GM18519 (cell line): ENCODE measurements around the gene CPA3.
A peak's percentile ranks its signal among the peaks of the same experiment; 100 is the strongest.

Experiments
- ATAC-seq: cut with Tn5 transposase; IDR thresholded peaks from one replicate; pipeline ENCODE4 v1.9.1; 2021; ENCODE audit warnings: mild to moderate bottlenecking, moderate library complexity; ENCODE audit not compliant: unreplicated experiment, low FRiP score

CPA3 gene

GRCh38 chr3:148856384-148856783 is 8.7 kb upstream of the CPA3 start:
- ATAC-seq, result no peak

- no peak for ATAC-seq
Observed at GRCh38 chr3:148857316-148857715, 7.8 kb upstream of the CPA3 start.

- peak; percentile 92 for ATAC-seq
Observed at GRCh38 chr3:148861277-148861869, 3.7 kb upstream of the CPA3 start.

DNA sequence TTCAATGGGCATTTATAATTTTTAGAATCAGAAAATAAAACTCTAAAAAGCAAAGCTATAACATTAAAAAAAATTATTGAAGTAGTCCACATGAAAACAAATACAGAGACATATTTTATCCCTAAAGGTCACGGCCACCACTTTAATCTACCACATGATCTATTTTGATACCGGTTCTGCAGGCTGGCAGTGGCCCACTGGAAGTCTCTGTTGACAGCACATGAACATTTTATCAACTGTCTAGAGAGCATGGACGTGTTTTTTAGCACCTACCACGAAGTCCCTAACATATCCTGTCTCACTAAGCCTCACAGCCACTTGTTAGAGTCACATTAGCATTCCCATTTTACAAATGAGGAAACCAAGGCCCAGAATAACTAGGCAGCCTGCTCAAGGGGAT is 1.8 kb upstream of the CPA3 start:
- no peak for ATAC-seq

DNA sequence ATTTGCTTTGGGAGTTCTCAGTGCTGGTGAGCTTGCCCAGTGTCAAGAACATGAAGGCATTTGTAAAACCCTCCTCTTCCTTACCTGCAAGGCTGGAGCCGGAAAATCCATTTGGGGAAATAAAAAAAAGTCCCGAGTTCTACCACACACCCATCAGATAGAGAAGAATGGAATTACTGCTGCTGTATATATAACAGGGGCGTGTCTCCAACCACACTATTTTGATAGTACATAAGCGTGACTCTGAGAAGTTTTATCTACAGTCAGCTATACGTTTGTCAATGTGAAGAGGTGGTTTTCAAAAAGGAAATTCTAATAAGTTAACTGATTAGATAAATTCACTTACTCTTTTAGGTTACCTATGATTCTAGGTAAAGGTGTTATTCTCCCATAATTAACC is 1.3 kb upstream of the CPA3 start:
- no peak for ATAC-seq

- ATAC-seq, result no peak
Observed at GRCh38 chr3:148866261-148866660, 1.2 kb downstream of the CPA3 start.

DNA sequence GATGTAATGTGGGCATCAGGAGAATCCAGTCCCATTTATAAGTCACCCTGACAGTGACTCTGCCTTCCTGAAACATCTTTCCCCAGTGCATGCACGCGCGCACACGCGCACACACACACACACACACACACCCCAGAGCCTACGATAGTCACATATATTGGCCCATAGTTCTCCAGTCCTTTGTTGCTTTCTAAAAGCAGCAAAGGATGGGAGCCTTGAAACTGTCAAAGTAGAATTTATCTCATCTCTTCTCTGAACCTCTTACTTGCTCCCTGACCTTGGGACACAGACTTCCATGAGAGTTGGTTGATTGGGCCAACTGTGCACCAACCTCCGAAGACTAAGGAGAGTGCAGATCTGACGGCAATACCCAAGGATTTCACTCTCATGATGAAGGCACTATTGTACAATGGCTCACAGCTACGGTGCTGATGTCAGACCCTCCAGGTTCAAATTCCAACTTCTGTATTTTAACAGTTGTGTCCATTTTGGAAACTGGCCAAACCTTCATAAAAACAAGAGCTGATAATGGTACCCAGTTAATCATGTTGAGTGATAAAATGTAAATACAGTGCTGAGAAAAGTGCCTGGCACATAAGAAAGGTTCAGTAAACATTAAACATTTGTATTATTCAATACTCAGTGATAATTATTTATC is 8.3 kb downstream of the CPA3 start:
- ATAC-seq, result no peak

DNA sequence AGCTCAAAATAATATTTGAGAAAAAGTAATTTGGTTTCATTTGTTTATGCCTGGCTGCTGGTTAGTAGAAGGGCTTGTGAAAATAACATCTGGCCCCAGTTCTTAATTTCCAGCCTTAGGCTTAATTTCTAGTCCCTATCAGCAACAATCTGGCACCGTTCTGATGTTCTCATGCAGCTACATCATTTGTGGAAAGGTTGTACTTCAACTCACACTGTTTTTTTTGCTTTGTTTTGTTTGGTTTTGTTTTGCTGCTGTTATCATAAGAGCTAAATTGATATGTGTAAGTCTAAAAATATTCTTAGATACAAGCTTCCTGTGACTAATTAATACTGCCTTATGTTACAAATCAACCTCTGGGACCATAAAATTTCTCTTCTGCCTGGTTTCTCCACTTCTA is 8.9 kb downstream of the CPA3 start:
- ATAC-seq, result no peak

GRCh38 chr3:148878095-148878494 is 13.0 kb downstream of the CPA3 start:
- ATAC-seq, result no peak

DNA sequence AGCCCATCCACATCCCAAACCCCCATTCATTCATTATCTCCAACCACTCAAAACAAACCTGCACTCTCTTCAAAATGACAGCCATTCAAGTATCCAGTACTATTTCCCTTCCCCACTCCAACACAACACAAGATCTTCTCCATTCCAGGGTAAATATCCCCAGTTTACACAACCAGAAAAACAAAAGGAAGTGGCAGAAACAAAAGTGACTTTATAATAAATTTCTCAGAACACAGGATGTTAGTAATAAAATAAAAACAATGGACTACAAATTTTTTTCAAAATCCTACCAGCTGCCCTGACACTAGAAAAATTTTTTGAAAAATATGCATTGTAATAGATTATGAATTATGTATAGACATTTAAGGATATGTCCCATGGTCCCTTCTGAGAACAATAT is 14.2 kb downstream of the CPA3 start:
- ATAC-seq, result no peak

- no peak for ATAC-seq
Observed at GRCh38 chr3:148880681-148881080, 15.6 kb downstream of the CPA3 start.

- no peak for ATAC-seq
Observed at GRCh38 chr3:148881286-148881685, 16.2 kb downstream of the CPA3 start.

DNA sequence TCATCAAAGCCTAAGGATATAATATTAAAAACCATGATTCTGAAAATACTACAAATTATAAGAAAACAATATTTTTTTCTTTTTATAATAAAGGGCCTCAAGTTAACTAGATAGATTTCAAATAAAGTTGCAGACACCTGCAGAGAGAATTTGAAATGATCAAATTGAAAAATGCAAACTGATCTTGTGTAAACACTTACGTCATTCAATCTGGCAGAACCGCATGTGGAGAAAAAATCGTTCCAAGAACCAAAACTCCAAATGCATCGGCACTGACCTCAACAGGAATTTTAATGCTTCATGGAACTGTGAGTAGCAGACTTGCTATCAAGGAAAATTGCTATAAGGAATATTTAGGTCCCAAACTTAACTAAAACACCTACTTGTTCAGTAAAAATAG is 17.2 kb downstream of the CPA3 start:
- ATAC-seq, result no peak

GRCh38 chr3:148883163-148883562 is 18.1 kb downstream of the CPA3 start:
- ATAC-seq, result no peak

GRCh38 chr3:148884261-148884660 is 19.2 kb downstream of the CPA3 start:
- no peak for ATAC-seq

GRCh38 chr3:148889828-148890227 is 24.7 kb downstream of the CPA3 start:
- no peak for ATAC-seq

- ATAC-seq, result no peak
Observed at GRCh38 chr3:148896062-148896461, 31.0 kb downstream of the CPA3 start.

DNA sequence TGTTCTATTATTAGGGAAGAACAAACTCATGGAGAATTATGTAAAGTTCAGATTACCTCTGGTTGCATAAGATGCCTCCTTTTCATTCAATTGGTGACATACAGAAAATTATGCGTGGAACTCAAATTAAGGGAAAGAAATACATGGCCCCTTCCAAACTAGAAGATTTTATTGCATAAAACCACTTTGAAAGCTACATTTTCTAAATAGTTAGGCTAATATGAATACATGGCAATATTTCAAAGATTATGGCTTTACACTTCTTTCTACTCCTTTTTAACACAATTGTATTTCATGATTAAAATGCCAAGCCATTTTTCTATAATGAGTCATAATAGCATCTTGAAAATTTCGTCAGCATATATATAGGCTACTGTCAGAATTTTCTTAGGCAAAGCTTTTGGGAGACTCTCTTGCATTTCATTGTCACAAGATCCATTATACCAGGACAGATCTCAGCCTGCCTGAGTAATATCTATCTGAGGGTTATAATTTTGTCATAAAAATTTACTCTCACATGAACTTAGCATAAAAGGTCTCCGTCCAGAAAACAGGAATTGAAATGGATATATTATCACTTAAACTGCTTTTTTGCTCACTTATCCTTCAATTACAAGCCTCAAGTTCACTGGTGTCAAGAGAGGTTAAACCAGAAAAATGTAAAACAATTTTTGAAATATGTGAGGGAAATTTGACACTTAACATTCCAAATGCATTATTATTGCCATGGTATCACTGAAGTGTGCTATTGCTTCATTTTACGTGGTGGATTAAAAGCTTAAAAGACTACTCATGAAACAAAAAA is 37.1 kb downstream of the CPA3 start:
- ATAC-seq, result no peak

DNA sequence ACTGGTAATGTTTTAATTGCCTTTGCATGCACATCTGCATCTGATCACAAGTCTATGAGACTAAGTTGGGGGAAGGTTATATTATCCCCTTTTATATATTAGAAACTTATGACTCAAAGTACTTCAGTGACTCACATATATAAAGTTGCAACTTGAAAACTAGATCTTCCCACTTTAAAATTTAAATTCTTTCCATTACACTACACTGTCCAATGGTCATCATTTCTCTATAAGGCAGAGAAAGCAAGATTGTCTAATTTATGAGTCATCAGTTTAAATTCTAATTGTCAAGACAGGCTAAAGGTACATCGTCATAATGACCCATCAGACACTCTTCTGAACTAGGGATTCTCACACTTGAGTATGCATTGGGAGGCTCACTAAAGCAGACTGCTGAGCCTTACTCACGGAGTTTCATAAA is 37.9 kb downstream of the CPA3 start:
- no peak for ATAC-seq

- ATAC-seq, result no peak
Observed at GRCh38 chr3:148903941-148904340, 38.8 kb downstream of the CPA3 start.

DNA sequence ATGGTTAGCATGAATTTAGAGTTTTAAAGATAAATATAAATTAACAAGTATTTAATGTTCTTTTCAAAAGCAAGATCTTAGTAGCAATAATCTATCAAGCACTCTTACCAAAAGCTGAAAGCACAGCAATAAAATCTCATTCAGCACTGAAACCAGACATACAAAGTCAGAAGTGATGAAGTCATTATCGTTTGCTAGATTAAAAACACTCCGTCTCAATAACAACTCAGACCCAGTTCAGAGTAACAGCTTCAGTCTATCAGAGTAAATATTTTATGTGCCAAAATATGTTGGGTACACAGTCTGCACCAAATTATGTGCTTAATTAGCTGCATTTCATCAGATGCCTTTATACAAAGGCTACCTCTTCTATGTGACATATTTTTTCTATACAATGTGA is 41.6 kb downstream of the CPA3 start:
- ATAC-seq, result no peak

- ATAC-seq, result no peak
Observed at GRCh38 chr3:148911173-148911572, 46.1 kb downstream of the CPA3 start.
